Measurements from ENCODE around the gene SCUBE3.

Gene SCUBE3

DNA sequence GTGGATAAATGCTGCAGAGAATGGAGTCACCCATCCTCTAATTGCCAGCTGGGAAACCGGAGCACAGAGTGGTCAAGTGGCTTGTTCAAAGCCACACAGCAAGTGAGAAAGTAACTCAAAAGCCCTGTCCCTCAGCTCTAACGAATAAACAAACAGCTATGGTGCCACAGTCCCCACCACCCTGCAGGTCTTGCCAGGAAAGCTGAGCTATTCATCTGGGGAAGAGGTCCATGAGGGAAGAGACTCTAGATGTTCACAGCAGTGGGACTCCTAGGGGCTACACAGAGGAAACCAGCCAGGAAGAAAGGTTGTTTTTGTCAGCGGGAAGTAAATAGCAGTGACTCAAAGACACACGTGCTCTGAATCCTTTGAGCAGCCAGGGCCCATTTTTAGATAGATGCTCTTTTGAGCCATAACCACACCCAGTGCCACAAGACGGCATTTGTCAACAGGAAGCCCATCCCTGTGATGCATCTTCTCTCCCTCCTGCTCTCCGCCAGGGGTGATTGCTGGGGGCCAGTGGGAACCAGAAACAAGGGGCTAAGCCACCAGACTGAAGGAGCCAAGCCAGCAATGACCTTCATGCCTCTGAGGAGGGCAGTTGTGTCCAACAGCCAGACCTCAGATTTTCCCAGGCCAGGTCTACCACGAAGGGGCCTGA, 40.2 kb upstream of the SCUBE3 start:
- Mint-ChIP-seq H3K36me3 (ENCODE audit: low read depth) (no peaks in the 10 kb centered on the region), H3K9me3 (no peaks in the 10 kb centered on the region), H3K4me3 (no peak overlapping the region), H3K27ac (no peak overlapping the region), H3K27me3 (ENCODE audit: low read depth) (peaks cover 23% of the 10 kb centered on the region), H3K4me1 (peaks cover 25% of the 10 kb centered on the region)
- TF ChIP-seq, protein P1, sequence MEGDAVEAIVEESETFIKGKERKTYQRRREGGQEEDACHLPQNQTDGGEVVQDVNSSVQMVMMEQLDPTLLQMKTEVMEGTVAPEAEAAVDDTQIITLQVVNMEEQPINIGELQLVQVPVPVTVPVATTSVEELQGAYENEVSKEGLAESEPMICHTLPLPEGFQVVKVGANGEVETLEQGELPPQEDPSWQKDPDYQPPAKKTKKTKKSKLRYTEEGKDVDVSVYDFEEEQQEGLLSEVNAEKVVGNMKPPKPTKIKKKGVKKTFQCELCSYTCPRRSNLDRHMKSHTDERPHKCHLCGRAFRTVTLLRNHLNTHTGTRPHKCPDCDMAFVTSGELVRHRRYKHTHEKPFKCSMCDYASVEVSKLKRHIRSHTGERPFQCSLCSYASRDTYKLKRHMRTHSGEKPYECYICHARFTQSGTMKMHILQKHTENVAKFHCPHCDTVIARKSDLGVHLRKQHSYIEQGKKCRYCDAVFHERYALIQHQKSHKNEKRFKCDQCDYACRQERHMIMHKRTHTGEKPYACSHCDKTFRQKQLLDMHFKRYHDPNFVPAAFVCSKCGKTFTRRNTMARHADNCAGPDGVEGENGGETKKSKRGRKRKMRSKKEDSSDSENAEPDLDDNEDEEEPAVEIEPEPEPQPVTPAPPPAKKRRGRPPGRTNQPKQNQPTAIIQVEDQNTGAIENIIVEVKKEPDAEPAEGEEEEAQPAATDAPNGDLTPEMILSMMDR (IDR thresholded peaks at IDR 0.05; ENCODE audit: unreplicated experiment in 3 of 3), result no peak

GRCh38 chr6:35174088-35174434, 39.7 kb upstream of the SCUBE3 start:
- peaks cover 26% of the 10 kb centered on the region for H3K4me1 Mint-ChIP-seq
- TF ChIP-seq, protein P1 (IDR thresholded peaks at IDR 0.05; ENCODE audit: unreplicated experiment in 3 of 3), result no peak
- H3K9me3 Mint-ChIP-seq, result no peaks in the 10 kb centered on the region
- H3K4me3 Mint-ChIP-seq, result no peak overlapping the region
- H3K27ac Mint-ChIP-seq, result no peak overlapping the region
- H3K36me3 Mint-ChIP-seq (ENCODE audit: low read depth), result no peaks in the 10 kb centered on the region
- peaks cover 20% of the 10 kb centered on the region for H3K27me3 Mint-ChIP-seq (ENCODE audit: low read depth)

DNA sequence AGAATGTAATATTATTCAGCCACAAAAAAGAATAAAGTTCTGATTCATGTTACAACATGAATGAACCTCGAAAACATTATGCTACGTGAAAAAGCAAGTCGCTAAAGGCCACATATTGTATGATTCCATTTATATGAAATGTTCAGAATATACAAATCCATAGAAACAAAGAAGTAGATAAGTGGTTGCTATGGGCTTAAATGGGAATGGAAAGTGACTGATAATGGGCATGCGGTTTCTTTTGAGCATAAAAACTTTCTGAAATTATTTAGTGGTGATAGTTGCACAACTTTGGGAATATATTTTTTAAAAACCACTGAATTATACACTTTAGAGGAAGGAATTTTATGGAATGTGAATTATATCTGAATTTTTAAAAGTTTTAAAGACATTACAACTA, 39.3 kb upstream of the SCUBE3 start:
- Mint-ChIP-seq H3K27ac (no peak overlapping the region), H3K36me3 (ENCODE audit: low read depth) (no peaks in the 10 kb centered on the region), H3K27me3 (ENCODE audit: low read depth) (peaks cover 20% of the 10 kb centered on the region), H3K4me3 (no peak overlapping the region), H3K4me1 (peaks cover 30% of the 10 kb centered on the region), H3K9me3 (no peaks in the 10 kb centered on the region)
- TF ChIP-seq, protein P1 (IDR thresholded peaks at IDR 0.05; ENCODE audit: unreplicated experiment in 3 of 3), result no peak

DNA sequence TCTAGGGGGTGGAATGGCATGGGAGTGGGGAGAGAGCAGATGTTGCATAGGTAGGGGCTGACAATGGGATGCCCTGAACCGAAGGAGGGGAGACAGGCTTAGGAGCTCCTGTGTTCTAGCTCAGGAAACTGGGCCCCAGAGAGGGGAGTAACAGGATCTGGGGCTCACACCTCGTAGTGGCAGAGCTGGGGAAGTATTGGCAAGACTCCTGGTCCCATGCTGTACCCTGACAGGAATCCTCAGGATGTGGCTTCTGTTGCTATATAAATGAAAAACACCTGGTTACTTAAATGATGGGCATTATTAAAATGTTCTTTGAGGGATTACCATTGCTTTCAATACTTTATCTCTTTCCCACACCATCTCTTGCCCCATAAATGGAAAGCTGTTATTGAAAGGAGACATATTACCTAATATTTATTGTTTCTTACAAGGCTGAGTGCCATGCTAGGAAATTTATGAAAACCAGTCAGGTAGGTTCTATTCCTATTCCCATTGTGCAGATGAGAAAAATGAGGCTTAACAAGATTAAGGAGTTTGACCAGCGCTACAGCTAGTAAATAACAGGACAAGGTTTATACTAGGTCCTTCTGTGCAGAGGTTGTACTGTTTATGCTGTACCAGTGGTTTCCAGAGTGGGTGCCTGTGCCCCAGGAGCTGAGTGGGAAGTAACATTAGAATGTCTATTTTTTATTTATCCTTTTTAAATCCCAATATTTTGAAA, 37.3 kb upstream of the SCUBE3 start:
- H3K27me3 Mint-ChIP-seq (ENCODE audit: low read depth), result peaks cover 14% of the 10 kb centered on the region
- H3K9me3 Mint-ChIP-seq, result no peaks in the 10 kb centered on the region
- no peak overlapping the region for H3K27ac Mint-ChIP-seq
- peaks cover 50% of the 10 kb centered on the region for H3K4me1 Mint-ChIP-seq
- TF ChIP-seq, protein P1 (IDR thresholded peaks at IDR 0.05; ENCODE audit: unreplicated experiment in 3 of 3), result no peak
- H3K36me3 Mint-ChIP-seq (ENCODE audit: low read depth), result no peaks in the 10 kb centered on the region
- H3K4me3 Mint-ChIP-seq, result no peak overlapping the region

DNA sequence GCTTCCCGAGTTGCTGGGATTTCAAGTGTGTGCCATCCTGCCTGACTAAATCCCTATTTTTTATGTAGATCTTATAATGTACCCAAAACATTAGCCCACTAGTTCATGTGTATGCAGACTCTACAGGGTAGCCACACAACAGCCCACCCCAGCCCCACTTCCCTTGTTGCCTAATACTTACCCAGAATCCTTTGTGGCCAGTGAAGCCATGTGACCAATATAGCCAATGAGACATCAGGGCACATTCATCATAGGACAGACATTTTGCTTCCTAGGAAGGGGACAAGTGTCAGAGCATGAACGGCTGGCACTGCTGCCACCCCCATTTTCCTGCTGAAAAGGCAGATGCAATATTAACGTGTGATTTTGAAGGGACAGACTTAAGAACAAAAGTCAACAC, 36.6 kb upstream of the SCUBE3 start:
- no peak overlapping the region for H3K4me3 Mint-ChIP-seq
- H3K36me3 Mint-ChIP-seq (ENCODE audit: low read depth), result no peaks in the 10 kb centered on the region
- H3K9me3 Mint-ChIP-seq, result no peaks in the 10 kb centered on the region
- H3K27ac Mint-ChIP-seq, result peak overlapping the region in 1 of 3 experiments; percentile 60
- H3K27me3 Mint-ChIP-seq (ENCODE audit: low read depth), result peaks cover 12% of the 10 kb centered on the region
- H3K4me1 Mint-ChIP-seq, result peaks cover 51% of the 10 kb centered on the region
- TF ChIP-seq, protein P1 (IDR thresholded peaks at IDR 0.05; ENCODE audit: unreplicated experiment in 3 of 3), result no peak

GRCh38 chr6:35177596-35177995, 36.2 kb upstream of the SCUBE3 start:
- Mint-ChIP-seq H3K36me3 (ENCODE audit: low read depth) (no peaks in the 10 kb centered on the region), H3K27me3 (ENCODE audit: low read depth) (peaks cover 8% of the 10 kb centered on the region), H3K4me3 (no peak overlapping the region), H3K4me1 (peaks cover 51% of the 10 kb centered on the region), H3K9me3 (no peaks in the 10 kb centered on the region), H3K27ac (peak overlapping the region; percentile 13 to 73 (median 60))
- TF ChIP-seq, protein P1 (IDR thresholded peaks at IDR 0.05; ENCODE audit: unreplicated experiment in 3 of 3), result no peak
